Measurements from ENCODE around the gene SLC35F2. TPM values are rescaled to one million over a fixed set of nuclear protein-coding genes. Genes with fewer than 3 reads are reported as not detected.
"Not testable (repeated sequence)": the region's sequence is repeated elsewhere in the genome, so short reads cannot be mapped to it uniquely, and the experiment has no call there.

The SLC35F2 gene
- total RNA-seq, 1 donor from 2014 or later = 4.2 TPM

DNA sequence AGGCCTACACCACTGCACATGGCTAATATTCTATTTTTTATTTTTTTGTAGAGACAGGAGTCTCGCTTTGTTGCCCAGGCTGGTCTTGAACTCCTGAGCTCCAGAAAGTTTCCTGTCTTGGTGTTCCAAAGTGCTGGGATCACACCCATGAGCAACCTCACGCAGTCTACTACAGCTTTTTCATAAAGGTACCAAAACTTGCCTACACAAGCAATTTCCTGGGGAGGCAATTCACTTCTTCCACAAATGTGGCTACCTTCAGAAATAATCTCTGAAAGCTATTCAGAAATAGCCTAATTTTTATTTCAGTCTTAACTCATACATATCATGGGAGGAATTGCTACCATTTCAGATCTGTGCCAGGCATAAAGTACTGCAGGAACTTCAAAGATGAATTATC is 11.4 kb downstream of the SLC35F2 start:
- intact Hi-C loops (cut with DNase I) = no loop called here
- DNase-seq (ENCODE audit: low spot score) (no peak), ATAC-seq (no peak)

DNA sequence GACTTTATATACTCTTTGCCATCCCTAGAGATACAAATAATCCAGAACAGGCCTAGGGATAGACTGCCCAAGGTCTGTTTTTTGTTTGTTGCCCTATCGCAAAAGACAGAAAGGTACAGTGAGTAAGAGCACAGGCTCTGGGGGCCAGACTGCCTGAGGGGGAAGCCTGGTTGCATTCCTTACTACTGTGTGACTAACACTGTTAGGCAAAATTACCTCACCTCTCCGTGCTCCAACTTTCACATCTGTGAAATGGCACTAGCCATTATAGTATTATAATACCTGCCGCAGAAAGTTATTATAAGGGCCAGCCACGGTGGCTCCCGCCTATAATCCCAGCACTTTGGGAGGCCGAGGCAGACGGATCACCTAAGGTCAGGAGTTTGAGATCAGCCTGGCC is 14.5 kb downstream of the SLC35F2 start:
- intact Hi-C loops (cut with DNase I) = no loop called here
- no peak for ATAC-seq
- no peak for DNase-seq (ENCODE audit: low spot score)

DNA sequence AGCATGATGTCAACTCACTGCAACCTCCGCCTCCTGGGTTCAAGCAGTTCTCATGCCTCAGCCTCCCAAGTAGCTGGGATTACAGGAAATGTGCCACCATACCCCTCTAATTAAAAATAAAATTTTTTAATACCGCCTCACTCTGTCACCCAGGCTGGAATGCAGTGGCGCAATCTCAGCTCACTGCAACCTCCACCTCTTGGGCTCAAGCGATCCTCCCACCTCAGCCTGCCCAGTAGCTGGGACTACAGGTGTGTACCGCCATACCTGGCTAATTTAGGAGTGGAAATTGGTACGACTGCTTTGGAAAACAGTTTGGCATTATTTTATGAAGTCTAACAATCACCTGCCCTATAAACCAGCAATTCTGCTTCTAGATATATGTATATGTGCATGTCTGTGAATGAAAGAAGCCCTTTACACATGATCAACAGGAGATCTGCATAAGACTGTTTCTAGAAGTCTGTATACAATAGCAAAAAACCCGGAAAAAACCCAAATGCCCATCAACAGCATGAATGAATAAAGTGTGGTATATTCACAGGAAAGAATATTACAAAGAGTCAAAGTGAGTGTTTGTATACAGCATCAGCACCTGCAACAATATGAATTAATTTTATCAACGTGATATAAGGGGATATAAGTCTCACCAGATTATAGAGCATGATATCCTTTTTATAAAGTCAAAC is 16.0 kb downstream of the SLC35F2 start:
- intact Hi-C loops (cut with DNase I) = no loop called here
- DNase-seq (ENCODE audit: low spot score) (no peak), ATAC-seq (no peak)

DNA sequence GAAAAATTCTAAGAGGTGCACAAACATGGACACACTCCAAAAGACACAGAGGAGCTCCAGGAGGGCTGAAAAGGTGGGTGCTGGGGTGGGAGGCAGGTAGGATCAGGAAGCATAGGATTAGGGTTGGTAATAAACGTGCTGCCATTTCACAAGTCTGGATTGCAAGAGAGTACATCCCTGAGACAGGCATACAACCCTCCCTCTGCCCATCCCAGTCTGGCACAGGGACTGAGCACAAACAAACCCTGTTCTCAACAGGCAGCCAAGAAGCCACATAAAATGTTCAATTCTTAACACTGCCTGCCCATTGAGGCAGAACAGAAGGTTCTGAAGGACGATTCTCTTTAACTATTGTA is 18.5 kb downstream of the SLC35F2 start:
- DNase-seq (ENCODE audit: low spot score) (no peak), ATAC-seq (peak; percentile 82)
- intact Hi-C loops (cut with DNase I) = no loop called here

DNA sequence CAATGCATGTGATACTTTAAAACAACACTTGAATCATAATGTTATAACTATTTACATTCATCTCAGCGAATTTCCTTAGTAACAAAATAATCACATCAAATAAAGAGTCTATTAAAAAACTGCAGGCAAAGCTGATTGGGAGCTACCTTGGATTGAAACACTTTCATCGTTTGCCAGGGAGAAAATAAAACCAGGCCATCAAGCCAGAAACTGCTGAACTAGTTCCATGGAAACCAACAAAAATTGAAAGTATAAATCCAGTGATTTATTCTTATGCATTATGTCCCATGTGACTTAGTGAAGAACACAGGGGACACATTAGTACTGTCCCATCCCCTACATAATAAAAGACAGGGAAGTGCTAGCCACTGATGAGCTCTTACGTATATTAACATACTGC is 21.7 kb downstream of the SLC35F2 start:
- ATAC-seq = no peak
- intact Hi-C loops (cut with DNase I) = no loop called here
- DNase-seq (ENCODE audit: low spot score) = no peak

DNA sequence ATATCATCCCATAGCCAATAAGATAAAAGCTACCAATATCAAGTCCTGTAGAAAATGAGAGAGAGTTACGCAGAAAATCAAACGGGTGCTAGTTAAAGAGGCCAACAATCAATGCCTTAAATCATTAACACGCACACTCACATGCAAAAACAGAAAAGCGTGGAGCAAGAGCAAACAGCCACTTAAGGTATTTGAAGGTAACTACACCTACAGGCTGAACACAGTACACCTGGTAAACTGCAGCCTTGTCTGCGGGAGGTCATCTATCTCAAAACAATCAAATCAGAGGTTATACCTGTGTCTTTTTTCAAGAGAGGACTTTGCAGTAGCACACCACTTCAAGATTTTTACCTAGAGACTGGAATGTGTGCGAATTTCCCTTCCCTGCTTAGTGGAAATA is 23.6 kb downstream of the SLC35F2 start:
- ATAC-seq = no peak
- DNase-seq (ENCODE audit: low spot score) = no peak
- intact Hi-C loops (cut with DNase I) = no loop called here

DNA sequence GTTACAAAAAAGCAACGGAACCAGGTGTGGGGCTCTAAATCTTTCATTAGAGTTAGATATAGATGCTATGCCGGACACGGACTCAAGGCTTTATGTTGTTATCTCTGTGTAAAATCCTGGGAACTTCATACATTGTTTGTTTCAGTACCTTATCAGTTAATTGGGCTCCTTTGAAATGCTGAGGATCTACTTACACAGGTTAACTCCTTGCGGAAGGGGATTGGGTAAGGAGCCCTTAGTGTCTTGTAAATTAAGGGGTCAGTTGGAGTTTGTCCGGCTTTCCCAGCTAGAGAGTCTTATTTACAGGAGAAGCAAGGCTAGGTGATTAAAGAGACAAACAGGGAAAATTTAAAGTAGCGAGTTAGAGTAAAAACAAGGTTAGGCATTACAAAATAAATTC is 24.7 kb downstream of the SLC35F2 start:
- ATAC-seq; intact Hi-C loops (cut with DNase I); DNase-seq (ENCODE audit: low spot score): not testable (repeated sequence)

DNA sequence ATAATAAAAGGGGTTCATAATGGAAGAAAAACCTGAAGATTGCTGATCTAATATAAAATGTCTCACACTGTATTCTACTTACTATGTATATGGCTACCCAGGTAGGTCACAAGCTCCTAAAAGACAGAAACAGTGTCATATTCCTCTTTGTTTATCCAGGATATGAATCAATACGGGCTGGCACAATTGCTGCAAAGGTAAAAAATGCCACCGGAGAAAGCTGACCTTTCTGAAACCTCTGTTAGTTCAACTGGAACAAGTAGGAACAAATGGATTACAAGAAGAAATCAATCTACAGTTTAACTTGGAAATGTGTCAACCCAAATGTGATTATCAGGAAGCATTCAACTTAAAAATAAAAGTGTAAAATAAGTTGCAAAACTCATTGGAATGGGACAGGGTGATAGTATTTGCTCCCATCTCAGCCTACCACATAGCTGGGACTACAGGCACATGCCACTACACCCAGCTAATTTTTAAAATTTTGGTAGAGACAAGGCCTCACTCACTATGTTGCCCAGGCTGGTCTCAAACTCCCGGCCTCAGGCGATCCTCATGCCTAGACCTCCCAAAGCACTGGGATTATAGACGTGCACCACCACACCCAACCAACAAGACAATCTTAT is 27.6 kb downstream of the SLC35F2 start:
- ATAC-seq (no peak), DNase-seq (ENCODE audit: low spot score) (no peak)
- intact Hi-C loops (cut with DNase I) = no loop called here

DNA sequence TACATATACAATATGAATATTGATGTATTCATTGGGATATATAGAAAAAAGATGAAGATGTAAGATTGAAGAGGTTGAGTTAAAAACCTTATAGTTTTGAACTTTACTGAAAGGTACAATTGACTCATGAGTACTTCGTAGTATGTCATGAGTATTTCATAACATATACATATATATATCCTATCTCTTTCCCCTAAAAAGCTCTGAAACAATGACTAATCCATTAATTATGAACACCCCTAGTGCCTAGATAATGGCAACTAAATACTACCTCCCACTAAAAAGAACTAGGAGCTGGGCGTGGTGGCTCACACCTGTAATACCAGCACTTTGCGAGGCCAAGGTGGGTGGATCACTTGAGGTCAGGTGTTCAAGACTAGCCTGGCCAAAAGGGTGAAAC is 31.5 kb downstream of the SLC35F2 start:
- no peak for ATAC-seq
- DNase-seq (ENCODE audit: low spot score) = no peak
- intact Hi-C loops (cut with DNase I) = no loop called here

DNA sequence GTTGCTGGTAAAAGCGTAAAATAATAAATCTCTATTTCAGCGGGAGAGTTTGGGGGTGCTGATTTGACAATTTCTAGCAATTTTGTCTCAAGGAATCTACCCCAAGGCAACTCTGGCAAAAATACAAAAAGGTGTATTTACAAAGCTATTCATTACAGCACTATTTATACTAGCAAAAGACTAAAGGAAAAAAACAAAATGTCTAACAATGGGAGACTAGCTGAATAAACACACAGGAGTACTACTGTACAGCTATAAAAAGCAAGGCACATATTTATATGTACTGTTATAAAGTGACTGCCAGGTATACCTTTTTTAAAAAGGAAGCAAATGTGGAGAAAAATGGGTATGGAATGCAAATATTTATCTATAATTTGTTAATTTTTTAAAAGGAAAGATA is 32.7 kb downstream of the SLC35F2 start:
- ATAC-seq (no peak), DNase-seq (ENCODE audit: low spot score) (no peak)
- intact Hi-C loops (cut with DNase I) = no loop called here

DNA sequence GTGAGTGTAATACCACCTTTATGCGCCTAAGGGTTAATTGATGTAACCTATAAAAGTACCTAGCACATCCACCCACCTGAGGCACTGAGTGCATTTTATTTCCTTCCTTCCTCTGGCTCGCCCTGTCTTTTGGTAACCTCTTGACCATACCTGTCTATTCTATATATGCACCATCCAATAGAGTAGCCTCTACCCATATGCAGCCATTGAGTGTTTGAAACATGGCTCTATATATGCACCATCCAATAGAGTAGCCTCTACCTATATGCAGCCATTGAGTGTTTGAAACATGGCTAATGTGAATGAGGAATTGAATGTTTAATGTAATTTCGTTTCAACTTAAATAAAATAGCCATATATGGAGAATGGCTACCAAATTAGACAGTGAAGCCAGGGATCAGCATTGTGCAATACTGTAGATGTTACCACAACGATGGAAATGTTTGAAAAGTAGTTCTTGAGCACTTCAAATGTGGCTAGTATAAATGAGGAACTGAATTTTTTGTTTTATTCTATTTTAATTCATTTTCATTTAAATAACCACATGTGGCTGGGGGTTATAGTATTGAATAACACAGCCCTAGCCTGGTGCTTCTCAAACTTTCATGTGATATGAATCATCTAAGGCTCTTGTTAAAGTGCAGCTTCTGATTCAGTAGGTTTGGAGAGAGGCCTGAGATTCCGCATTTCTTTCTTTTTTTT is 33.8 kb downstream of the SLC35F2 start:
- ATAC-seq (no peak), DNase-seq (ENCODE audit: low spot score) (no peak)
- intact Hi-C loops (cut with DNase I) = no loop called here

DNA sequence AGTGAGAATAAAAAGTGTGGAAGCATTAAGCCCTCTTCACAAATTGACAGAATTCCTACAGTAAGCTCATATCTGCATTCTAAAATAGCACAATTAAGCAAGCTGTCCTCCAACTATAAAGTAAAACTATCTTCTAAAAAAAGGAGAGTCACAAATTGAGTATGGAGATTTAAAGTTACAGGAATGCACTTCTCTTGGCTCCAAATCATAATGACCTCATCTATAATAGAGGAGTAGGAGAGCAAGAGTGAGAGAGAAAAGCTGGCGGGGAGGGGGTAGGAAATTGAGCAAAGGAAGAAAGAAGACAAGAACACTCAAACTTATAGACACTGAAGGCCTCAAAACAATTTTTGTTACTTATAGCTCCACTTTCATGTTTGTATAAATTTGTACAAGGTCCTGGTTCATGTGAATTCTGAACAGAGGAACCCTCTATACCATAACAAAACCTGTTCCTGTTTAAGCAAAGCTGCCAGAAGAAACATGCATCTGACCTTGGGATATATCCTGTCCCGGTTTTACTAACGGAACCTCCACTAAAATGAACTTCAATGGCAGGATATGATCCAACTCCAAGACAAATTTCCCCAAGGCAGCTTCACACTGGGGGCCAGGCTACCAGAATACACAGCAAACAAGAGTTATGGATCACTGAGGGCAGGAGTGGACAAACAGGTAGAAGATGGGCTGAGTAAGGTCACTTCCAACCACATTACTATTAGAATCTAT is 37.2 kb downstream of the SLC35F2 start:
- intact Hi-C loops (cut with DNase I) = no loop called here
- ATAC-seq = no peak
- DNase-seq (ENCODE audit: low spot score) = no peak

DNA sequence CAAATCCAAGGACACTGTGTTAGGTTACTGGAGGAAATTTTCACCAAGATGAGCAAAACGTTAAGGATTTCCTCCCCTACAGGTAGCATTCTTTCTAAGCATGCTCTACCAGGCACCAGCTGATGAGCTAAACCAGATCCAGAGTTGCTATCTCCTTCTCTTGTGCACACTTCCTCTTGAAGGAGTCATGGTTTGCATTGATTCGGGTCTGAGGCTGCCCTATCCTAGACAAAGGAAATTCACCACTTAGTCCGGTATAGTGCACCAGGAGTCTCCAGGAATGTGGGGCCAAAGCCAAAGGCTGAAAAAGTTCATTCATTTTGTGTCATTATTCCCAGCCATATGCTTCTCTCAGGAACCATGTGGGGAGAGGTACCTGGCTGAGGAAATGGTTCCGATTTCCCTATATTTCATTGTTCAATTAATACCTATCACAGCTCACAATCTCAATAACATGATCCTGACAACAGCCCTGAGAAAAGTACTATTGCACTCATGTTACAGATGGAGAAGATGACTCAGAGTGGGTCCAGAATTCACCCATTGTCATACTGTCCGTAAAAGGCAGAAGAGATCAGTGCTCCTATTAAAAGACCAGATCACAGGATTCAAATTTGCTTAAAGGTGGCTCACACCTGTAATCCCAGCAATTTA is 39.1 kb downstream of the SLC35F2 start:
- intact Hi-C loops (cut with DNase I) = no loop called here
- no peak for DNase-seq (ENCODE audit: low spot score)
- ATAC-seq = no peak

DNA sequence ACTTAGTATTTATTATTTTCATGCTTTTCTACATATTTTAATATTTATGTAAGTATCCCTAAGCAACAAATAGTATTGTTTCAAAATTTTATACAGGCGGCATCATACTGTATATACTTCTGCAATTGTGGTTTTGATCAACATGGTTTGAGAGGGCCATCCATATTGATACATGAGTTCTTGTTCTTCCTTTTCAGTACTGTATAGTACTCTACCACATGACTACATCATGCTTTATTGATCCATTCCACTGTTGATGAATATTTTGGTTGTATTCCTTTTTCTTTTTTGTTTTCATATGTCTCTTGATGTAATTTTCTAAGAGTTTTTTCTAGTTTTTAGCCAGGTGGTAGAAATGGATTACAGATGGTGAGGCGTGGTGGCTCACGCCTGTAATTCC is 40.1 kb downstream of the SLC35F2 start:
- intact Hi-C loops (cut with DNase I) = no loop called here
- no peak for DNase-seq (ENCODE audit: low spot score)
- ATAC-seq = no peak

DNA sequence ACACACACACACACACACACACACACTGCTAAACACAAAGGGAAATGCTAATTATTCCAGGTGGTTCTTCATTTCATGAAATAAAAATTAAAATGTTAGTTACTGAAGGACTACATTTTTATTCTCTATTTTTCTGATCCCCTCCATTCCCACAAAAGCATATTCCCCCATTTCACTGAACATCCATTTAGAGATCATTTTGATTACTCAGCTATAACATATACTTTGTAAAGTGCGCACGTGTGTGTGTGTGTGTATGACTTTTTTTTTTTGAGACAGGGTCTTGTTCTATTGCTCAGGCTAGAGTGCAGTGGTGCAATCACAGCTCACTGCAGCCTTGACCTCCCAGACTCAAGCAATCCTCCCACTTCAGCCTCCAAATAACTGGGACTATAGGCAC is 42.6 kb downstream of the SLC35F2 start:
- DNase-seq (ENCODE audit: low spot score) (no peak), ATAC-seq (no peak)
- intact Hi-C loops (cut with DNase I) = no loop called here

DNA sequence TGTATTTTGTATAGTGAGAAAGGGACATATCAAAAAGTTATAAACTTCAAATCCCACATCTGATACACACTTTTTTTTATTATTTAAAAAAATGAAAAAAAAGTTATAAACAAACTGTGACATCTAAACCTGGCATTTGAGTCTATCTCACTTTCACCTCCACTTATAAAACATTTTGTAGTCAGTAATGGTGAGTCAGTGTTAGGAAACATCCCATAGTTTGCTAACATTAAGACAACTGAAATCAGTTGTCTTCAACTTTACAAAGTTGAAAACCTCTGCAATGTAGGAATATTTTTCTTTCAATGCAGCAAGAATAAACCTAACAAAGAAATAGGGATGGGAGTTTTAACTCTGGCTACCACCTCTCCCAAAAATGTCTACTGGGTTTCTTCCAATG is 47.7 kb downstream of the SLC35F2 start:
- DNase-seq (ENCODE audit: low spot score) = no peak
- intact Hi-C loops (cut with DNase I) = no loop called here
- ATAC-seq = no peak

DNA sequence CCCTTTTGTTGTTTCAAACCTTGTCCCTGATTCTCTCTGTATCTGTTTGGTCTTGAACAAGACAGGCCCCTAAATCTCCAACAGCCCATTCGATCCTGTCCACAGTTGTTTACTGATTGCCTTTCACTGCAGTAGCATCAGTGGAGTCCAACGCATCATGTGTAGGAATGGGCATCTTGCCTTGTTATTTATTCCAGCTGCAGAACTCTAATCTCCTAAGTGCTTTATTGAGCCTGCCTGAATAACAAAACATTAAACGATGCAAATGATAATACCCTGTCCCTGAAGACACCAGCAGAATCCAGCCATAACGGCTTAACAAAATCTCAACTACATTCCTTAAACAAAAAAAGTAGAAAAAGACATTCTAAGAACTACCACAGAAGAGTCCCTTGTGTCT is 50.1 kb downstream of the SLC35F2 start:
- intact Hi-C loops (cut with DNase I) = no loop called here
- ATAC-seq = no peak
- DNase-seq (ENCODE audit: low spot score) = no peak

DNA sequence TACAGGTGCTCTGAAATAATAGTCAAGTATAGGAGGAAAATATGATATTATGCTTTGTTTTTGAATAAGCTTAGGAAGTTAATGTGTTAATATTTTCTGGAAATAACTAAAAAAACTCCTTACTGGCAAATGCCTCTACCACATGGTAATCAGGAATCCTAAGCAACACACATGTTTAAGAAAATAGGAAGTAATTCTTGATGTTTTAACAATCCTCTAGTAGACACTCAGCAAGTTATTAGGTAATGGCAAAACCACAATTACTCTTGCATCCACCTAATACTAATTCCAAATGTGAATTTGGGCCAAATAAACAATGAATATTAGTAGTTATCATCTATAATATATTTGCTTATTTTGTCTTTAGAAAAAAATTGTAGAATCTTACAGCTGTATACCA is 53.6 kb downstream of the SLC35F2 start:
- ATAC-seq (no peak), DNase-seq (ENCODE audit: low spot score) (no peak)
- intact Hi-C loops (cut with DNase I) = no loop called here

DNA sequence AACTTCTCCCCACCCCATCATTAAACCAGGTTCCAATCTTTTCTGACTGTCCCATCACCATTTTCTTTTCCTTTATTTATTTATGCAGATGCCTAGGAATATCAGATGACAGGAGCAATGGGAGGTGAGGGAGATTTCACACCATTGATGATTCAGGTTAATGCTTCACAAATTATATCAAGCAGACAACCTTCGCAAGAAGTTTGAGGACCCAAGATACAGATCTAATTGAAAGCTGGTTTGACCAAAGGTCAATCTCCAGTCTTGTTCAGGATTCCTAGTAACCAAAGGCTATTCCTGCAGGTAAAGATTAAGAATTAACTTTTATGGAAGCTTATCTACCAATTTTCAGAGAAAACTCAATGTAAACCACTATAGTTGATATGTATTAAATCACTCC is 54.4 kb downstream of the SLC35F2 start:
- DNase-seq (ENCODE audit: low spot score) = no peak
- intact Hi-C loops (cut with DNase I) = no loop called here
- no peak for ATAC-seq

DNA sequence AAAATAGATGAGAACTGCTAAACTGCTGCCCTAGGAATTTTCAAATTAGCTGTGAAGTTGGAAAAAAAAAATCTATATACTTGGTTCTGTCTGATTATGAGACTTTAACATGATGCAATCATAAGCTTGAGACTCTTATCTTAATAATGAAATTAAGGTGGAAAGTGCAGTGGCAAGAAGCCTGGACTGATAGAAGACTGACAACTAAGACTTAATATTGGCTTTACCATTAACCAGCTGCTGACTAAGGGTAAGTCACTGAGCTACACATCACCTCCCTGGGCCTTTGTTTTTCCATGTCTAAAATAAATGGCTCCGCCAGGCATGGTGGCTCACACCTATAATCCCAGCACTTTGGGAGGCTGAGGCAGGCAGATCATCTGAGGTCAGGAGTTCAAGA is 56.9 kb downstream of the SLC35F2 start:
- no peak for ATAC-seq
- intact Hi-C loops (cut with DNase I) = no loop called here
- no peak for DNase-seq (ENCODE audit: low spot score)

Measured in sciatic nerve (tissue), 2 donors.